ENCODE data around the gene SLC9A9. TPM values are rescaled to one million over a fixed set of nuclear protein-coding genes. Genes with fewer than 3 reads are reported as not detected.

SLC9A9 gene
- total and polyA plus RNA-seq, 7 experiments from 2014 or later: 9.3 to 23.1 (median 16.6) TPM

DNA sequence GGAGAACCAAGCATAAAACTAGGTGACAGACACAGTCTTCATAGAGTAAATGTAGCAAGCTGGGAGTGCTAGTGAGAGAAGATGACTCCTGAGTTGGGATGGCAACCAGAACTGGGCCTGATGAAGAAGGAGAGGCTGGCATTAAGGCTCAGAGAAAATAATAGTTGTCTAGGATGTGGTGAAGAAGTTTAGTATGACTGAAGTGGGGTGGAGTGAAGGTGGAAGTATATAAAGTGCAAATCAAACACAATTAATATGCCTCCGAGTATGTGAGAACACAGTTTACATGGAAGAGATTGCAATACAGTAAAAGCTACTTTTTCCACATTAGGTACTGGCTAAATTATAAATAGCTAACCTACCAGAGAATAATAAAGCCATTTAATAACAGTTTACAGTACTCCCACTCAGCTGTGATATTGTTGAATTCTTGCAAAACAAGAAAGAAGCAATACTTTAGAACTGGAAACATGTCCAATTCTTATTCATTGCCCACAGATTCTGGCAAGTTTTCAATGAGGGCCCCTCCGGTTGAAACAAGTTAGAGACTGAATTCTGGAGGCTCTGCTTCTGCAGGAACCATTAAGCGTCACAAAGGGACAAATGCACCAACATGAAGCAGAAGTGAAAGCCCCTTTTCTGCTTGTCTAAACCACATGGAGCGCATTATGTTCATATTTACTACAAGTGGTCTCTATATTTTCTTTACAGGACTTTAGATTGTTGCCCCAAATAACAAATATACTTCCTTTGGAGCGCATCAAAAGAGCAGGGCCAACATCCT lies 243.7 kb downstream of the SLC9A9 start:
- Histone ChIP-seq H3K36me3 (ENCODE audit: control insufficient read depth in 2 of 3, insufficient read depth in 3 of 3, low read length in 3 of 3) (no peaks in the 10 kb centered on the region), H3K4me3 (ENCODE audit: low read length) (no peak overlapping the region), H3K27me3 (ENCODE audit: control insufficient read depth in 2 of 2, insufficient read depth in 2 of 2, low read length in 2 of 2) (no peaks in the 10 kb centered on the region), H3K4me1 (ENCODE audit: control insufficient read depth in 2 of 2, insufficient read depth in 2 of 2, low read length in 2 of 2) (no peaks in the 10 kb centered on the region), H3K9me3 (ENCODE audit: control insufficient read depth in 2 of 3, low read length in 3 of 3) (no peaks in the 10 kb centered on the region), H3K27ac (ENCODE audit: low read depth, low read length) (no peak overlapping the region)
- POLR2A ChIA-PET: no interaction called here
- DNase-seq (no peak), ATAC-seq (no peak)
- Mint-ChIP-seq H3K36me3 (peaks cover 0 to 29% (median 14%) of the 10 kb centered on the region in 5 donors), H3K4me1 (peaks cover 0 to 13% (median 0%) of the 10 kb centered on the region in 7 donors), H3K27me3 (no peaks in the 10 kb centered on the region), H3K9me3 (peaks cover 0 to 3% (median 0%) of the 10 kb centered on the region in 11 donors), H3K27ac (no peak overlapping the region), H3K4me3 (no peak overlapping the region)
- intact Hi-C loops (cut with micrococcal nuclease): no loop called here
- CTCF ChIA-PET: no interaction called here

- Mint-ChIP-seq H3K4me1 (peaks cover 0 to 13% (median 0%) of the 10 kb centered on the region in 7 donors), H3K9me3 (peaks cover 0 to 3% (median 0%) of the 10 kb centered on the region in 11 donors)
- intact Hi-C loops (cut with micrococcal nuclease): no loop called here
Observed at GRCh38 chr3:143603774-143604173, 244.5 kb downstream of the SLC9A9 start.

DNA sequence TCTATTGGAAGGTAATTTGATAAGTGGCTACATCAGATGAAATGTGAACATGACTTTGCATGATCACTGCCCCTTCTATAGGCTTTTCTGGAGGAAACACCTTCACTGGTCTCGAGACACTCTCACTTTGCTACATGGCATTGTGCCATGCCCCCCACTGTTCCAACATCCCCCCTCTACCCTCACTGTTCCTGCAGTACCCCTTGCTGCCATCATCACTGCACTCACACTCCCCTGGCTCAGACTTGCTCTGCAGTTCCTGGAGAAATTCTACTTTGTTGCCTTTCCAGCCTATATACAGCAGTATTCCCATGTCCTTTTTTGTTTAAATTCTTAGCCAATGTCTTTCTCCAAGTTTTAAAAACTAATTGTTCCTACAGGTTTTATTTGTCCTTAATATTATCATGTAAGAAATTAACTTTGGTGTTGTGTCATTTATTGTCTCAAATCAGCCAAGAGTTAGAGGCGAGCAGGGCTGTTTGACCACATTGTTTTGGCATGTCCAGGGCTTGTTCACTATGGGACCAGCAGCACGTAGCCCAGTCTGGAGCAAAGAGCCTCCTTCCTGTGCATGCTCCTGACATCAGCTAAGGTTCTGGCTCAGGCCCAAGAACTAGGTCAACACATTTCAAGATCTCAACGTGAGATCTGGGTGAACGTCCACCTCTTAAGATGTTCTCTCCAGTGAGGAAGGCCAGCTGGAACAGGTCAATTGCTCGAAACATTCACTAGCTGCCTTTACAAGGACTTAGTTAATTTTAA lies 246.4 kb downstream of the SLC9A9 start:
- intact Hi-C loops (cut with micrococcal nuclease): no loop called here
- ATAC-seq: no peak
- Histone ChIP-seq H3K36me3 (ENCODE audit: control insufficient read depth in 2 of 3, insufficient read depth in 3 of 3, low read length in 3 of 3) (no peaks in the 10 kb centered on the region), H3K4me1 (ENCODE audit: control insufficient read depth in 2 of 2, insufficient read depth in 2 of 2, low read length in 2 of 2) (no peaks in the 10 kb centered on the region), H3K27ac (ENCODE audit: low read depth, low read length) (no peak overlapping the region), H3K27me3 (ENCODE audit: control insufficient read depth in 2 of 2, insufficient read depth in 2 of 2, low read length in 2 of 2) (no peaks in the 10 kb centered on the region), H3K9me3 (ENCODE audit: control insufficient read depth in 2 of 3, low read length in 3 of 3) (no peaks in the 10 kb centered on the region), H3K4me3 (ENCODE audit: low read length) (no peak overlapping the region)
- no peak overlapping the region for H3K4me3 Mint-ChIP-seq
- H3K27me3 Mint-ChIP-seq: no peaks in the 10 kb centered on the region
- H3K27ac Mint-ChIP-seq: no peak overlapping the region
- peaks cover 0 to 3% (median 0%) of the 10 kb centered on the region in 11 donors for H3K9me3 Mint-ChIP-seq
- POLR2A ChIA-PET: no interaction called here
- H3K4me1 Mint-ChIP-seq: peaks cover 0 to 13% (median 0%) of the 10 kb centered on the region in 7 donors
- DNase-seq: no peak
- CTCF ChIA-PET: no interaction called here
- H3K36me3 Mint-ChIP-seq: peaks cover 0 to 36% (median 11%) of the 10 kb centered on the region in 5 donors

More at GRCh38 chr3:143603774-143604173, 244.5 kb downstream of the SLC9A9 start:
- no peak overlapping the region for H3K4me3 Mint-ChIP-seq
- POLR2A ChIA-PET: no interaction called here
- no peaks in the 10 kb centered on the region for H3K27me3 Mint-ChIP-seq
- no peak overlapping the region for H3K4me3 ChIP-seq (ENCODE audit: low read length)
- ATAC-seq (no peak), DNase-seq (no peak)
- no peak overlapping the region for H3K27ac Mint-ChIP-seq
- no peaks in the 10 kb centered on the region for H3K27me3 ChIP-seq (ENCODE audit: control insufficient read depth in 2 of 2, insufficient read depth in 2 of 2, low read length in 2 of 2)
- H3K27ac ChIP-seq (ENCODE audit: low read depth, low read length): no peak overlapping the region
- H3K36me3 Mint-ChIP-seq: peaks cover 0 to 31% (median 11%) of the 10 kb centered on the region in 5 donors
- no peaks in the 10 kb centered on the region for H3K4me1 ChIP-seq (ENCODE audit: control insufficient read depth in 2 of 2, insufficient read depth in 2 of 2, low read length in 2 of 2)
- CTCF ChIA-PET: no interaction called here
- H3K36me3 ChIP-seq (ENCODE audit: control insufficient read depth in 2 of 3, insufficient read depth in 3 of 3, low read length in 3 of 3): no peaks in the 10 kb centered on the region
- H3K9me3 ChIP-seq (ENCODE audit: control insufficient read depth in 2 of 3, low read length in 3 of 3): no peaks in the 10 kb centered on the region

DNA sequence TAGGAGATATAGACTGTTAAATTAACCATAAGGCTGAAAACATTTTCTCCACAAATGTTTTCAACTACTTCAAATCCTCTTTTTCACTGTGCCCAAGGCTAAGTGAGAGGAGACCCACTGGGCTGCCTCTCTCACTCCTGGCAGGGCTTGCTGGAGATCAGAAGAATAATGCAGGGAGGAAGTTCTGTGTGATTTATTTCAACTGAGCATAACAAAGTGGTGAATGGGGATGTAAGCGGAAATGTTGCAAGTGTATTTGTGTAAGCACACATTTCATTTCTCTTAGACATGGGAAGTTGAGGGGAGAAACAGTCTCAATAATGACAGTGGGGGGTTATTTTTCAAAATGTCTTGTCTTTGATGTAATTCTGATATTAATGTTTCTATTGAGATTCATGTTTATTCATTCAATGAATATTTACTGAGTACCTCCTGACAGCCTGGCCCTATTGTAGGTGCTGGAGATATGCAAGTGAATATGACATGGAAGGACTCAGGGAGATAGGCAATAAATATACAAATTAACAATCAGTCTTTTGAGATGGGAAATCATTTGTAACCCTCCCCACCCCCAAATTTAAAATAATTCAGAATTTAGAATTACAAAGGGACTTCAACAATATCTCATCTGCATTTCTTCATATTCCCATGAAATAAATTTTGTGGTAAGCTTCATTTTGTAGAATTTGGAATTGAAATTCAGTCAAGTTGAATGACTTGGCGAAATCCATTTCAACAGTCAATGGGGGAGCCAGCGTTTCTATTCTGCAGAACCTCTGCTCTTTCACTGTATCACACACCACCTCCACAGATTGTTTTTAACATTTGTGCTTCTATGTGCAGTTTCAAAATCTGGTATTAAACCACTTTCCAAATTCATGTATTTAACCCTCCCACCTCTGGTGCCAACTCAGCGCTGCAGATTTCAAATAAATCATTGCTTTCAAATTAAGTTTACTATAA lies 247.2 kb downstream of the SLC9A9 start:
- H3K27ac ChIP-seq (ENCODE audit: low read depth, low read length): no peak overlapping the region
- DNase-seq (no peak), ATAC-seq (no peak)
- POLR2A ChIA-PET: no interaction called here
- H3K9me3 ChIP-seq (ENCODE audit: control insufficient read depth in 2 of 3, low read length in 3 of 3): no peaks in the 10 kb centered on the region
- CTCF ChIA-PET: no interaction called here
- no peaks in the 10 kb centered on the region for H3K27me3 Mint-ChIP-seq
- no peaks in the 10 kb centered on the region for H3K27me3 ChIP-seq (ENCODE audit: control insufficient read depth in 2 of 2, insufficient read depth in 2 of 2, low read length in 2 of 2)
- H3K4me1 ChIP-seq (ENCODE audit: control insufficient read depth in 2 of 2, insufficient read depth in 2 of 2, low read length in 2 of 2): no peaks in the 10 kb centered on the region
- peaks cover 0 to 3% (median 0%) of the 10 kb centered on the region in 11 donors for H3K9me3 Mint-ChIP-seq
- peaks cover 0 to 13% (median 0%) of the 10 kb centered on the region in 7 donors for H3K4me1 Mint-ChIP-seq
- no peak overlapping the region for H3K4me3 Mint-ChIP-seq
- H3K4me3 ChIP-seq (ENCODE audit: low read length): no peak overlapping the region
- H3K27ac Mint-ChIP-seq: no peak overlapping the region
- peaks cover 0 to 36% (median 11%) of the 10 kb centered on the region in 5 donors for H3K36me3 Mint-ChIP-seq
- intact Hi-C loops (cut with micrococcal nuclease): no loop called here
- H3K36me3 ChIP-seq (ENCODE audit: control insufficient read depth in 2 of 3, insufficient read depth in 3 of 3, low read length in 3 of 3): no peaks in the 10 kb centered on the region

DNA sequence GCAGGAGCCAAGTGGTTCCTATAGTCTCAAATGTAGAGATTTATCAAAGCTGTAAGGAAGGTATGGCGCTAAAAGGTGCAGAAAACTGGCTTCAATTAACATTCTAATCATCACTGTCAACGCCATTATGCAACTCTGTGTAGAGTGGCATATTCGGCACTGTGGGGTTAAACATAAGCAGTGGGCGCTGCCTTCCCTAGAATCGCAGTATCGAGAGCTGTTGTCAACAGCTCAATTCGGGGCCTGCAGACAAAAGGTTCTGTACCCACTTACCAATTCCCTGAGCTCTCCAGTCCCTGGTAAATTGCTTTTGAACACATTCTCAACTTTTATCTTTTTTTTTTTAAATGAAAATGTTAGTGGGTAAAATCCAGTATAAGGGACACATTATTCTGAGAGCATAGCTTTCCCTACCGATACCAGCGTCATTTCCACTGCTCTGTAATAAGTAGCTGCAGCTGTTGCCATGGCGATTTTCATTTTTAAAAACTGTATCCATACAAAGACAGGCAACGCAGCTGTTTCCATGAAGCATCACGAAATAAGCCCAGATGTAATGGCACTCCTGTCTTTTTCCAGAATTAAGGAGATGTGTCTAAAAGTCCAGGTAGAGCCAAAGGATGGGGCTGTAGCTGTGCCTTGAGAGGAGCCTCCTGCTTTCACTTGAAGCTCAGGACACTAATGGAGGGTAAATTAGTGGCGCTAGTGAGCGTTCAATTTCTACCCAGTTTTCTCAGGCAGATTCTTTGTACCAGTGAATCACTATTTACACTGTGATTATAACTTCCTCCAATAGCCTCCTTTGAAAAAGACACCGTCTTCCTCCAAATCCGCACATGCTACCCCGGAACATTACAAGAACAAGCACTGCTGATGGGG lies 250.3 kb downstream of the SLC9A9 start:
- Histone ChIP-seq H3K36me3 (ENCODE audit: control insufficient read depth in 2 of 3, insufficient read depth in 3 of 3, low read length in 3 of 3) (no peaks in the 10 kb centered on the region), H3K4me1 (ENCODE audit: control insufficient read depth in 2 of 2, insufficient read depth in 2 of 2, low read length in 2 of 2) (no peaks in the 10 kb centered on the region), H3K9me3 (ENCODE audit: control insufficient read depth in 2 of 3, low read length in 3 of 3) (no peaks in the 10 kb centered on the region), H3K4me3 (ENCODE audit: low read length) (no peak overlapping the region), H3K27me3 (ENCODE audit: control insufficient read depth in 2 of 2, insufficient read depth in 2 of 2, low read length in 2 of 2) (no peaks in the 10 kb centered on the region), H3K27ac (ENCODE audit: low read depth, low read length) (no peak overlapping the region)
- ATAC-seq (no peak), DNase-seq (no peak)
- intact Hi-C loops (cut with micrococcal nuclease): no loop called here
- POLR2A ChIA-PET: no interaction called here
- H3K27me3 Mint-ChIP-seq: no peaks in the 10 kb centered on the region
- H3K9me3 Mint-ChIP-seq: no peaks in the 10 kb centered on the region
- peaks cover 0 to 22% (median 4%) of the 10 kb centered on the region in 5 donors for H3K36me3 Mint-ChIP-seq
- H3K4me3 Mint-ChIP-seq: no peak overlapping the region
- H3K4me1 Mint-ChIP-seq: peaks cover 0 to 10% (median 0%) of the 10 kb centered on the region in 7 donors
- no peak overlapping the region for H3K27ac Mint-ChIP-seq
- CTCF ChIA-PET: no interaction called here
